ENCODE measurements around the gene DTWD1.
"Not testable (repeated sequence)": the region's sequence is repeated elsewhere in the genome, so short reads cannot be mapped to it uniquely, and the experiment has no call there.

DTWD1 gene

GRCh38 chr15:49646891-49647290 is 26.0 kb downstream of the DTWD1 start:
- no peak for DNase-seq (ENCODE audit: low read depth)

- DNase-seq (ENCODE audit: low read depth), result no peak
Observed at GRCh38 chr15:49649987-49650386, 29.1 kb downstream of the DTWD1 start.

GRCh38 chr15:49650676-49651075 is 29.8 kb downstream of the DTWD1 start:
- no peak for DNase-seq (ENCODE audit: low read depth)

GRCh38 chr15:49652922-49653321 is 32.1 kb downstream of the DTWD1 start:
- DNase-seq (ENCODE audit: low read depth), result no peak

- DNase-seq (ENCODE audit: low read depth), result no peak
Observed at GRCh38 chr15:49656734-49657133, 35.9 kb downstream of the DTWD1 start.

- DNase-seq (ENCODE audit: low read depth), result no peak
Observed at GRCh38 chr15:49664716-49665115, 43.9 kb downstream of the DTWD1 start.

GRCh38 chr15:49666486-49666885 is 45.6 kb downstream of the DTWD1 start:
- not testable (repeated sequence) for DNase-seq (ENCODE audit: low read depth)

- no peak for DNase-seq (ENCODE audit: low read depth)
Observed at GRCh38 chr15:49669288-49669687, 48.4 kb downstream of the DTWD1 start.

- DNase-seq (ENCODE audit: low read depth), result no peak
Observed at GRCh38 chr15:49673861-49674260, 53.0 kb downstream of the DTWD1 start.

- DNase-seq (ENCODE audit: low read depth), result no peak
Observed at GRCh38 chr15:49674370-49674769, 53.5 kb downstream of the DTWD1 start.

- no peak for DNase-seq (ENCODE audit: low read depth)
Observed at GRCh38 chr15:49675041-49675440, 54.2 kb downstream of the DTWD1 start.

GRCh38 chr15:49678655-49679054 is 57.8 kb downstream of the DTWD1 start:
- no peak for DNase-seq (ENCODE audit: low read depth)

- no peak for DNase-seq (ENCODE audit: low read depth)
Observed at GRCh38 chr15:49686599-49686998, 65.8 kb downstream of the DTWD1 start.

GRCh38 chr15:49688135-49688790 is 67.4 kb downstream of the DTWD1 start:
- no peak for DNase-seq (ENCODE audit: low read depth)

GRCh38 chr15:49692514-49693090 is 71.8 kb downstream of the DTWD1 start:
- no peak for DNase-seq (ENCODE audit: low read depth)

- no peak for DNase-seq (ENCODE audit: low read depth)
Observed at GRCh38 chr15:49693498-49693897, 72.7 kb downstream of the DTWD1 start.

GRCh38 chr15:49696433-49696832 is 75.6 kb downstream of the DTWD1 start:
- DNase-seq (ENCODE audit: low read depth), result no peak

GRCh38 chr15:49697121-49697520 is 76.3 kb downstream of the DTWD1 start:
- DNase-seq (ENCODE audit: low read depth), result no peak

- DNase-seq (ENCODE audit: low read depth), result not testable (repeated sequence)
Observed at GRCh38 chr15:49702982-49703381, 82.1 kb downstream of the DTWD1 start.
